GM19328 (cell line): ENCODE results near the gene BANP.
"Not testable (repeated sequence)": the region's sequence is repeated elsewhere in the genome, so short reads cannot be mapped to it uniquely, and the experiment has no call there.

Experiments used
- ATAC-seq: cut with Tn5 transposase; IDR thresholded peaks from one replicate; pipeline ENCODE4 v1.9.1; 2021; ENCODE audit warnings: mild to moderate bottlenecking, moderate library complexity; ENCODE audit not compliant: unreplicated experiment

Gene BANP, protein sequence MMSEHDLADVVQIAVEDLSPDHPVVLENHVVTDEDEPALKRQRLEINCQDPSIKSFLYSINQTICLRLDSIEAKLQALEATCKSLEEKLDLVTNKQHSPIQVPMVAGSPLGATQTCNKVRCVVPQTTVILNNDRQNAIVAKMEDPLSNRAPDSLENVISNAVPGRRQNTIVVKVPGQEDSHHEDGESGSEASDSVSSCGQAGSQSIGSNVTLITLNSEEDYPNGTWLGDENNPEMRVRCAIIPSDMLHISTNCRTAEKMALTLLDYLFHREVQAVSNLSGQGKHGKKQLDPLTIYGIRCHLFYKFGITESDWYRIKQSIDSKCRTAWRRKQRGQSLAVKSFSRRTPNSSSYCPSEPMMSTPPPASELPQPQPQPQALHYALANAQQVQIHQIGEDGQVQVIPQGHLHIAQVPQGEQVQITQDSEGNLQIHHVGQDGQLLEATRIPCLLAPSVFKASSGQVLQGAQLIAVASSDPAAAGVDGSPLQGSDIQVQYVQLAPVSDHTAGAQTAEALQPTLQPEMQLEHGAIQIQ

GRCh38 chr16:87950765-87951551 is at the start of gene BANP:
BANP (plus strand) TSS chr16:87951434; CDS start chr16:87975116, 23,682 bp downstream.
- ATAC-seq = peak; percentile 86

GRCh38 chr16:87904963-87905362 is 46.3 kb upstream of the BANP start:
- ATAC-seq = not testable (repeated sequence)

DNA sequence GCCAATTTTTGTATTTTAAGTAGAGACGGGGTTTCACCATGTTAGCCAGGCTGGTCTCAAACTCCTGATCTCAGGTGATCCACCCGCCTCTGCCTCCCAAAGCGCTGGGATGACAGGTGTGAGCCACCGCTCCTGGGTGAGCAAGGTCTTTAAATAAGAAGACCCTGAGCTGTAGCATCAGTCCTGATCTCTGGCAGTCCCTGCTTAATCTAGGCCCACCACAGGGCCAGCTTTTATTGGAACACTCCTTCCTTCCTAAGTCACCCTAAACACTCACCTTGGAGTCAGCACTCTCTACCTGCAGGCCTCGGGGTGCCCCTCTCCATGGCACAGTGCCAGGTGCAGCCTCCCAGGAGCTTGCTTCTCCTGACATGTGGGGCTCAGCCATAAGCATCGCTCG is 45.7 kb upstream of the BANP start:
- ATAC-seq = not testable (repeated sequence)

- ATAC-seq = not testable (repeated sequence)
Measured at GRCh38 chr16:87908101-87908500, 43.1 kb upstream of the BANP start.

- peak; percentile 87 for ATAC-seq
Measured at GRCh38 chr16:87909203-87909935, 41.9 kb upstream of the BANP start.

GRCh38 chr16:87911106-87911763 is 40.0 kb upstream of the BANP start:
- ATAC-seq = not testable (repeated sequence)

DNA sequence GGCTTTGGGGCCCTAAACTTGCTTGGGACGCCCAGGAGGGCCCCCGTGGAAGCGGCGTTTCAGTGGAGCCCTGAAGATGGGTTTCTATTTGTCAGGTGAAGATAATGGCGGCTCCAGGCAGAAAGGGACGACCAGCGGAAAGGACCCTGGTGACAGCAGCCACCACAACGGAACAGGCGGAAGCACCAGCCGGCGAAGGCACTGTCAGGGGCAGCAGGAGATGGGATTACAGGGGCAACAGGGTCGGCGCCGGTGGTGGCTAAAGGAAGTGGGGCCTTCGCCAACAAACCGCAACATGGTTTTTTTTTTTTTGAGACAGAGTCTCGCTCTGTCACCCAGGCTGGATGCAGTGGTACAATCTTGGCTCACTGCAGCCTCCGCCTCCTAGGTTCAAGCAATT is 38.5 kb upstream of the BANP start:
- not testable (repeated sequence) for ATAC-seq

DNA sequence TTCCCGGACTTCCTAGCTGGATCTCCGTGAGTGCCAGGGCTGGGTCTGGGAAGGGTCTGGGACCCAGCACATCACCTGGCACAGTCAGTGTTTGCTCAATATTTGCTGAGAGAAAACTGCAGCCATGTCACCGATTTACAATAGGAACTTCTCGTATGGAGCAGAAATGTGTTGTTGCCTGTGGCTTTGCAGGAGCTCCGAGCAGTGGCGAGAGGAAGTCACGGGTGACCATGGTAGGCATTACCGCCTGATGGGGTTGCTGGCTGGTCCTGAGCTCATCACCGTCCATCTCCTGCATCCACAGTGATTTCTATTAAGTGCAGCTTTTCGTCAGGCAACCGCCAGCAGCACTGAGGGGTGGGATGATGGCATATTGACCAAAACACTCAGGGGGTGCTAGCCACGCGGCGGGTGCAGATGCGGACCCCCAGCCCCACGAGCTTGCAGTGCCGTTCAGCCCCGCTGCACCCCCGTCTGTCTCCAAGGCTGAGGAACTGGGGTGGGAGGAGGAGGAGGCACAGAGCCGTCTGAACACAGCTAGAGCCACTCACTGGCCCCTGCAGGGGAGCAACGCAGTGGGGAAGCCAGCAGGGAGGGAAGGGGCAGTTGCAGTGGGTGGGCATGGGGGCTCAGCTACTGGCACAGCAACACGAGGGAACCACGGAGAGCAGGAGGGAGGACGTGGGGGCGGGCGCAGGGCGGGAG is 37.1 kb upstream of the BANP start:
- ATAC-seq = not testable (repeated sequence)

- ATAC-seq = no peak
Measured at GRCh38 chr16:87914812-87915211, 36.4 kb upstream of the BANP start.

DNA sequence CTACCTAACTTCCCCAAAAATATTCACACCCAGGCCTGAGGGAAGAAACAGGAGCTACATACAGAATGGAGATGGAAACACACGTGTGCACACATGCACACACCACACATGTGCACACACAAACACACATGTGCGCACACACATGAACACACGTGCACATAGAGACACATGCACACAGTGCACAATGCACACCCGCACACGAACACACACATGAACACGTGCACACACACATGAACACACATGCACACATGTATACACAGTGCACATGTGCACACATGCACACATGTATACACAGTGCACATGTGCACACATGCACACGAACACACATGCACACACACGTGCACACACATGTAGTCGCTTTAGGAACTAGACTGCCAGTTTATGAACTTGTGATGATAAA is 33.7 kb upstream of the BANP start:
- no peak for ATAC-seq

DNA sequence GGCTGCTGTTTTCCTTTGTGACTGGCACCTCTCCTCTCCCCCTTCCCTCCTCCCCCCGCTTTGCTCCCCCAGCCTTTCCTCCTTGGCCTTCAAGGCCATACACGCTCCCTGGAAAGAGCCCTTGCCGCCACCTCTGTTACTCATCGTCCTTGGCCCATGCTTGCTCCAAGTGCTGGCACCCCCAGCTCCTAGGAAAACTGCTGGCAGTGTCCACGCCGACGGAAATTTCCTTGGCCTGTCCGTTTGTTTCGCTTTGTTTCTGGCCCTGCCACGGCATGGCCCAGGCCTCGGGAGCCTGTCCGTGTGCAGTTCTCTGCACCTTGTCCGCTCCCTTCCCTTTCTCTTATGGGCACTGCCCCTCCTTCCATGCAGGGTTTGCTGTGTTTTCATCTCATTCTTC is 32.9 kb upstream of the BANP start:
- no peak for ATAC-seq

DNA sequence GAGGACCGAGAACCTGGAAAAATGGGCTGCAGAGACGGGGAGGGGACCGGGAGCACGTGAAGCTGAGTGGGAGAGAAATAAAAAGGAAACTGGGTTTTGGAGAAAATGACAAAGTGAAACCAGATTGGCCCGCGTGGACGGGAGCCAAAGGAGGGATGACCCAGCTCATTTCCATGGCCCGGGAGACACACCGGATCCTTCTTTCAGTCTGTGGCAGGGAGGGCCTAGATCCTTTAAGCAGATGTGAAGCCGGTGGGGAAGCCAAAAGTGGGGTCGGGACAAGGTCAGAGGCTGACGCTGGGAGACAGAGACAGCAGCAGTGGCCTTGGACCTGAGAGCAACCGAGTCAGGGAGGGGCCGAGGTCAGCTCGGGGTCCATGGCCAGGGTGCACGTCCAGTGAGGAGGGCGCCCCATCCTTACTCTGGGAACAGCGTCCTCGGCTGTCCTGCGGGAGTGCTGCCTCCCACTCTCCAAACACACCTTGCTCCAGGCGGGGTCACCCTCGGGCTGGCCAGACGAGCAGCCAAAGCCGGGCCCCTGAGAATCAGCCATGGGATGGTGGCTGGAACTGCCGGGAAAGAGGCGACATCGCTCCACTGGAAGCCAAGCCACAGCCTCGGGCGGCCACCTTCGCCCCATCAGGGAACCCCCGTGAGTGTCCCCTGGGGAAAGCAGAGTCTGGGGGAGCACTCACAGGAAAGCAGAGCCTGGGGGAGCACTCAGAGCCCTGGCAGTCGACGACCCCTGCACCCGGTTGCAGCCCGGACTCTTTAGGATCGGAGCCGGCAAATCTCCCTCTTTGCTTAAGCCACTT is 32.2 kb upstream of the BANP start:
- ATAC-seq = no peak

DNA sequence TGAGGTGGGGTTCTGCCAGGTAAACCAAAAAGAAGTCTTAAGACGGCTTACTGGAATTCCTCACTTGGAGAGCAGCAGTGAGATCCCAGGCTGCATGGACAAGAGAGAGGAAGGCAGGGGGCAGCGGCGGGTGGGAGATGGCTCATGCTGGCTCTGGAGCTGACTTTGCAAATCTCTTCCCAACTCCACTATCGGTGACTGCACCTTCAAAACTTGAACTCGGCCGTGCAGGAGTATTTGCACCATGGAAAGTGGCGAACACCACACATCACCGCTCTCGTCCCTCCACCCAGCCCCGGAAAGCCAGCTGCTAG is 31.6 kb upstream of the BANP start:
- no peak for ATAC-seq

- no peak for ATAC-seq
Measured at GRCh38 chr16:87921236-87921773, 29.9 kb upstream of the BANP start.

GRCh38 chr16:87922250-87922871 is 28.9 kb upstream of the BANP start:
- no peak for ATAC-seq

DNA sequence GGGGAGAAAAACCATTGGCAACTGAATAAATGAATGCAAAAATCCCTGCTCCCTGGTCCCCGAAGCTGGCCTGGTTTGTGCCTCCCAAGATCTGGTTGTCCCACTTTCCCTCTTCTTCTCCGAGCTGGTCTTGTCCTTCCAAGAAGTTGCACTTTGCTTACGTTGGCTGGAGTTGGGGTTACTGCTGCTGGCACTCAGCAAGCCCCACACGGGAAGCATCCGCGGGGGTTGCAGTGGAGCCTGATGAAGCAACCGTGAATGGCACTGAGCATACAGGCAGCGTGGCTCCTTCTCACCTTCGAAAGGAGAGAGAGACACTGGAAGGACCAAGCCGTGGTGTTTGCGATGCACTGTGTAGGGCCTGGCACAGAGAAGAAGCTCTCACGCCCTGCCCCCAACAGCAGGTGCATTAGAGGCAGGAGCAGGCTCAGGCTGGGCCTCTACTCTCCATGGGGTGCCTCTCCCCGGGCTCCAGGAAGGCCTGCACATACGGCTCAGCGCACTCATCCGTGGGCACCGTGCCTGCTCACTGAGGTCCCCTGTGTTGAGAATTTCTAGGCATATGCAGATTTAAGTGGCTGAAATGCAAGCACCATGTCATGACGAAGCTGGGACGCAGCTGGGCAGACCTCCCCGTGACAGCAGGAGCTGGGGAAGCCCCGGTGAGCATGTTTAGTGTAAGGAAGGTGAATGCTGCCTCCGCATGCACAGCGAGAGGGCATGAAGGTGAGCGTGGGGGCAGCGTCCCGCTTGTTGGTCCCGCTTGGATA is 27.0 kb upstream of the BANP start:
- ATAC-seq = no peak

- ATAC-seq = no peak
Measured at GRCh38 chr16:87924811-87925670, 26.2 kb upstream of the BANP start.
